ACC112 (cell line): ENCODE measurements around the gene ONECUT1.

Source experiments
- H2AFZ ChIP-seq: fragments of 200-600 bp; sonication (generic); one replicate; pipeline ENCODE4 v1.6.0; 2017; ENCODE audit warnings: antibody characterized with exemption, low read length; ENCODE audit not compliant: unreplicated experiment
- H3K27ac ChIP-seq: fragments of 200-600 bp; sonication (generic); 2 replicates; pipeline ENCODE4 v1.5.1; 2014; ENCODE audit warnings: low read depth, mild to moderate bottlenecking, antibody characterized with exemption, low read length, moderate library complexity
- H3K27me3 ChIP-seq: fragments of 200-600 bp; sonication (generic); 2 replicates; pipeline ENCODE4 v1.6.1; 2014; ENCODE audit warnings: mild to moderate bottlenecking, antibody characterized with exemption, low read length, moderate library complexity, mixed read lengths; ENCODE audit not compliant: insufficient read depth
- H3K36me3 ChIP-seq: fragments of 200-600 bp; sonication (generic); 2 replicates; pipeline ENCODE4 v1.6.1; 2016; ENCODE audit warnings: mild to moderate bottlenecking, antibody characterized with exemption, low read length, moderate library complexity, mixed read lengths; ENCODE audit not compliant: insufficient read depth
- H3K4me1 ChIP-seq: fragments of 200-600 bp; sonication (generic); one replicate; pipeline ENCODE4 v1.6.1; 2016; ENCODE audit warnings: low read length, mixed read lengths; ENCODE audit not compliant: insufficient read depth, unreplicated experiment, control insufficient read depth
- H3K4me3 ChIP-seq: fragments of 200-600 bp; sonication (generic); 2 replicates; pipeline ENCODE4 v1.5.1; 2014; ENCODE audit warnings: mild to moderate bottlenecking, low read depth, low read length
- H3K79me2 ChIP-seq: fragments of 200-600 bp; sonication (generic); one replicate; pipeline ENCODE4 v1.6.0; 2016; ENCODE audit warnings: low read length; ENCODE audit not compliant: control insufficient read depth, unreplicated experiment, insufficient read depth

Gene ONECUT1

DNA sequence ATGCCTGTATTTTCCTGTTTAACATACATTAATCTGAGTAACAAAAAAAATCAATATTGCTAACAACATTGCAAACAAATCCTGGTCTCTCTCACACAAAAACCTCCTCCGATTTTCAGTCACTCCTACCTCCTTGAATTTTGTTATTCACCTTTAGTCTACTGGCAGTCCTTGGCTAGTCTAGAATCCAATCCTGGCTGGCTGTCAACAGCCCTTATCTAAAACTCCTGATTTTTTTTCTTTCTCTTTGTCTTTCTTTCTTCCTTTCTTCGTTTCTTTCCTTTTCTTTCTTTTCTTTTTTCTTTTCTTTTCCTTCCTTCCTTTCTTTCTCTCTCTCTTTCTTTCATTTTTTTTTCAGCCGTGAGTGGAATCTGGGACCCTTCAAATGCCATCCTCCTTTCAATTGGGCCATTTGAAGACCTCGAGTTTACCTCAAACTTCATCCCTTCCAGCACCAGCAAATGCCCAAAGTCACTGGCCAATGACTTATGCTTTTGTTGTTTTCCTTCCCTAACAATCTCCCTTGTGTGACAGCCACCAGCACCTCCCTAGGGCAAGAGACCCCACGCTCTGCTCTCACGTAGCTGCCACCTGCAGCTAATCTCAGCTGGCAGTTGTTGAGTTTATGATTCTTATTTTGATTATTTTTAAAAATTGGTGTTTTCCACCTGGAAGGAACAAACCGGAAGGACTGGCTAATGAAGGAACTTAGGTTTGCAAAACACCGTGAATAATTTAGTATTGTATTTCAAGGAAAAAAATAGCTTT is 6.8 kb upstream of the ONECUT1 start:
- no peaks in the 10 kb centered on the region for H3K79me2 ChIP-seq
- H3K4me3 ChIP-seq = no peak overlapping the region
- no peaks in the 10 kb centered on the region for H3K36me3 ChIP-seq
- H3K4me1 ChIP-seq = no peaks in the 10 kb centered on the region
- H3K27me3 ChIP-seq = peaks cover 100% of the 10 kb centered on the region
- no peak overlapping the region for H2AFZ ChIP-seq
- no peak overlapping the region for H3K27ac ChIP-seq

DNA sequence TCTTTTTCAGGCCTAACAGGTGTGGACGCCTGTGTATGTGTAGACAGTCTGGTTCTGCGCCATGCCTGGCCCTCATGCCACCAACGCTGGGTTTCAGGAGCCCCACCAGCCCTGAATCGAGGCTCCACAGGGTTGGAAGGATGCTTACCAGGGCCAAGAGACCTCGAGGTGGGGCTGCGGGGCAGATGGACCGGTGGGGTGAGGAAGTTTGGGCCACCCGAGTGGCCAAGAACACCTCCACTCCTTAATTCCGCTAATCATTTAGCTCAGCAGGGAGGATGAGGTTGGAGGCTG is 6.0 kb upstream of the ONECUT1 start:
- no peaks in the 10 kb centered on the region for H3K4me1 ChIP-seq

DNA sequence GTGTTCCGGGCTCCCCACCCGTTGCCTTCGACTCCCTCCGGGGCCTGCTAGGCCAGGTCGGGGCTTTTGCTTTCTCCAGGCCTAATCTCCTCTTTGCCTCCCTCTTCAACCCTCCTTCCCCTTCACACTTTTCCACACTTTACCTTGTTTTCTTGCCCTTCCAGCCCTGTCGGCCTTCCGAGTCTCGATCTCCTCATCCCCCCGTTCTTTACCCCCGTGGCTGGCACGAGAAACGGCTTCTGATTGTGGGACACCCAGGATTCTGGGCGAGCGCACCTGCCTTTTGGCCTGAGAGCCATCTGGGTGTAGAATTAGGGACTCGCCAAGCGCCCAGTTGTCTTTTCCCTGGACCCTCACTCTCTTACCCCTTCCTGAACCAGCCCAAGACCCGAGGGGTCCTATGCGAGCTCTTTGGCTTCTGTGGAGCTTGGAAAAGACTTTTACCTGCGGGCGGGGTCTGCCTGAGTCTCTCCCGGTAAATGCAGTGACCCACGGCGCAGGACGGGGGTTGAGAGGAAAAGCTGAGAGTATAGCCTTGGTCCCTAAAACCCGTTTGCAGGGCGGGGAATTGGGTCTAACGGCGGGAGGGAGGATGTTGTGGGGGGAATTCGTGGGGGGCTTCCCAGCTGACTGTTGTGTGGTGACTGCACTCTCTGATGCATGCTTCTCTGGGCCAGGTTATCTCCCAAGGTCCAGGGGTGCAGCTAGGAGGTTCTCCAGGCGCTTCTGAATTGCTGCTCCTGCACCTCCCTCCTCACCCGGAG is 5.5 kb upstream of the ONECUT1 start:
- H2AFZ ChIP-seq = no peak overlapping the region
- H3K27me3 ChIP-seq = peaks cover 100% of the 10 kb centered on the region
- H3K4me1 ChIP-seq = no peaks in the 10 kb centered on the region

More for the DNA sequence above, 6.0 kb upstream of the ONECUT1 start:
- Histone ChIP-seq H3K27me3 (peaks cover 100% of the 10 kb centered on the region), H3K27ac (no peak overlapping the region), H3K4me3 (no peak overlapping the region), H2AFZ (no peak overlapping the region), H3K36me3 (no peaks in the 10 kb centered on the region), H3K79me2 (no peaks in the 10 kb centered on the region)

DNA sequence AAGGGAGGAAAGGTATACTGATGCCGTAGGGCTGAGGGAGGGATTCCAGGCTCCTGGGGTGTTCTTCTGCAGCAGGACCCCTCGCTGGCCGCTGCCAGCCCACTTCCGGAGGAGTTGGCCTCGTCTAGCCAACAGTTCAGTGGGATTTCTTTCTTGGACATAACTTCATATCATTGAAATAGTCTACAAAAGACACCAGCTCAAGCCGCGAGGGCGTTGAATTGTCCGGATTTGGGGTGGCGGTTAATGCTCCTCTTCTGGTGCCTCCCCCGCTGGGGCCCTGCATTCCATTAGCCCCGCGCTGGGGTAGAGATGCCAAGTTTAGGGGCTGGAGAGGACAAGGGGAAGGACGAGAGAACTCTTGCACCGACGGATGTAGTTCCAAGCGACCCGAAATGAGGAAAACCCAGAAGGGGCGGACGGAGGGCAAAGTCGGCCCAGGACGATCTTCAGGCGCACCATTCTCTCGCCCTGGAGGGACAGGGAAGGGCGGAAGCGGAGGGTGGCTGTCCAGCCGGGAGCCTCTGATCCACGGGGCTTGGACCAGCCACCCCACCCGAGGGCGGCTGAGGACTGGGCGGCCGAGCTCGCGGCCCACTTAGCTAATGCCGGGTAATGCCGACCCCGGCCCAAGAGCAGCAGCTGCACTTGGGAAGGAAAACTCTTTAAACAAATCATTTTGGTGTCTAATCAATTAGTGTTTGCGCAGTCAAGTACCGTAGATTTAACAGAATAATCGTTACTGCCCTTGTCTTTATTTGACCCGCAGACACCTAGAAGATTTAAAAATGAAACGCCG is 4.7 kb upstream of the ONECUT1 start:
- Histone ChIP-seq H3K36me3 (no peaks in the 10 kb centered on the region), H3K27ac (no peak overlapping the region), H3K4me3 (no peak overlapping the region), H3K4me1 (no peaks in the 10 kb centered on the region), H3K79me2 (no peaks in the 10 kb centered on the region), H2AFZ (no peak overlapping the region), H3K27me3 (peaks cover 98% of the 10 kb centered on the region)

More for the DNA sequence above, 5.5 kb upstream of the ONECUT1 start:
- Histone ChIP-seq H3K27ac (no peak overlapping the region), H3K4me3 (no peak overlapping the region), H3K36me3 (no peaks in the 10 kb centered on the region), H3K79me2 (no peaks in the 10 kb centered on the region)

DNA sequence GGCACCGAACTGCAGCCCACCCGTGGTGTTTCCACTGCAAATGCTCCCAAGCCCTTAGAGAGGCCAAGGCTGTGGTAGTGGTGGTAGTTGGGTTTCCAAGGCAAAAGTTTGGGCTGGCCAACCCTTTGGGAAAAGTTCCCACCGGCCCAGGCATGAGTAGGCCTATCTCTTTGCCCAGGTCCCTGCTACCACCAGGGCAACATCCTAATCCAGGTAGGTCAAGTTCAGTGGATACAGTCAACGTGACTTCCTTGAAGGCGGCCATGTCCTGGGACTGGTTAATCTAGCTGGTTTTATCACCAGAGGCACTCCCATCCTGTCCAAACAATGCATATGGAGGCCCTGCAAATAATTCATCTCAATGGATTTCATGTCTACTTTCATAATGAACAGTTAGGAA is 1.6 kb upstream of the ONECUT1 start:
- Histone ChIP-seq H3K79me2 (no peaks in the 10 kb centered on the region), H2AFZ (no peak overlapping the region), H3K27ac (no peak overlapping the region), H3K4me3 (no peak overlapping the region), H3K4me1 (no peaks in the 10 kb centered on the region), H3K27me3 (peaks cover 97% of the 10 kb centered on the region), H3K36me3 (no peaks in the 10 kb centered on the region)

DNA sequence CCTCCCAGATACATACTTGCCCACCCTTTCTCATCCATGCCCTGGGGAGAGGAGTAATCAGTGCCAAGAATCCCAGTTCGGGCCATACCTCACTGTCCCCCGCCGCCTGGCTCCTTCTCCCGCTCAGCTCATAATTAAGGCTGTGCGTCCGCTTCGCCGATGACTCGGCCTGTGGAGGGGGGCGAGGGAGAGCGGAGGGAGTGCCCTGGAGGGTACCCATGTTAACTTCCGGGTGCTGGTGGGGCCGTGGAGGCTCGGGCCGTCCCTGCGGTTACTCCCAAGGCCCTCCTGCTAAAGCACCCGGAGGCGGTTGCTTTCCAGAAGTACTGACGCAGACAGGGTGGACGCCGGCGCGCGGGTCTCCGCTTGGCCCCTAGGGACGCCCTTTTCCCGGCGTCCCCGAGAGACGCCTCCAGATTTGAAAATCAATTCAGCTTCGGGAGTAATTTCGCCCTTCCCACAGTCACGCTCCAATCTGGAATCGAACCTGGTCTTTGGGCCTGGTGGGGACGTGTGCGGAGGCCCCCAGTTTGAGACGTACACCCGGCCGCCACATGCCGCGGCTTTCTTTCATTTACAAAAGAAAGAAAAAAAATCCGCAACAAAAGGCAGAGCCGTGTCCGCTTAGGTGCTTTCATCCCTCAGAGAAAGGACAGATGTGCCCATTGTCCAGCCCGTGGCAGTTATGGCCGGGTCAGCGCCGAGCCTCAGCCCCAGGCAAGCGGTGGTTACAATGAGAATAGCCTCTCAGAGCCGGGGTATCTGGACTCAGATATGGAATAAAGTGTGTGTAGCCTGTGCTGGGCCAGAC is 1.0 kb upstream of the ONECUT1 start:
- Histone ChIP-seq H2AFZ (no peak overlapping the region), H3K27me3 (peaks cover 97% of the 10 kb centered on the region), H3K27ac (no peak overlapping the region), H3K36me3 (no peaks in the 10 kb centered on the region), H3K4me1 (no peaks in the 10 kb centered on the region), H3K79me2 (no peaks in the 10 kb centered on the region), H3K4me3 (0 out of 2 replicates have a peak overlapping the region, but pooled peaks have one; percentile 74)

DNA sequence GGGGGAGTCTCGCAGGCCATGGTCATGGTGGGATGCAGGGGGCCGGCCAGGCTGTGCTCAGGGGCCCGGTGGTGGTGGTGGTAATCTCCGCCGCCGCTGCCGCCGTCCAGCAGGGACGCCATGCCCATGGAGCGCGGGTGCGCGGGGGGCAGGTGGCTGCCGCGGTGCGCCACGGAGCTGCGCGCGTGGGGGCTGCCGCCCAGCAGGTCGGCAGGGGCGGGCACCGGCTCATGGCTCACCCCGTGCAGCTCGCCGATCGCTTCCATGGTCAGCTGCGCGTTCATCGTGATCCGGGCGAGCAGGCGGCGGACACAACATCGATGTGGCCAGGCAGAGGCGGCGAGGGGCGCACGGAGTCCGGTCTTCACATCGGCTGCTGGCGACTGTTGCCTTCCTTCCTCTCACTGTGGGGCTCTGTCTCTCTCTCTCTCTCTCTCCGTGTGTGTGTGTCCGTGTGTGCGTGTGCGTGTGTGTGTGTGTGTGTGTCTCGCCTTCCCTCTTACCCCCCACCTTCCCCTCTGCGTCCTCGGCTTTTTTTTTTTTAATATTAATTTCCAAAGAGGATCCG is 451 bp downstream of the ONECUT1 start:
- H3K27ac ChIP-seq = no peak overlapping the region
- peaks cover 97% of the 10 kb centered on the region for H3K27me3 ChIP-seq

DNA sequence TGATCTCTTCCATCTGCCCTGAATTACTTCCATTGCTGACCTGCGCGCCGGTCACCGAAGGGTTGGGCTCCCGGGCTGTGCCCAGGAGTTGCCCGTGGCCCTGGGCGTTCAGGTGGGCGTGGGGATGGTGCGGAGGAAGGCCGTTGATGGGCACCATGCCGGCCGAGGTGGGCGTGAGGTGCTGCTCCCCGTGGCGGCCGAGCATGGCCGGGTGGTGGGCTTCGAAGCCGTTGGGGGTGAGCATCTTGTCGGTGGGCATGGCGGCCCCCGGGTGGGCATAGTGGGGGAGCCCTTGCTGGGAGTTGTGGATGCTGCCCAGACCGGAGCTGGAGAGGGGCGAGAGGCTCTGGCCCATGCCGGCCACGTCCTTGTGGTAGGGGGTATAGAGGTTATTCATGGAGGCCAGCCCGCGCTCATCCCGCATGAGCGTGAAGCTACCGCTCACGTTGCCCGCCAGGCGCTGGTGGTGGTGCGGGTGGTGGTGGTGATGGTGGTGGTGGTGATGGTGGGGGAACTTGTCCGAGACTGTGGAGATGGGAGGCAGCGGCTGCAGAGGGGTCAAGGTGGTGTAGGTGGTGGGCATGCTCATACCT is 1.0 kb downstream of the ONECUT1 start:
- Histone ChIP-seq H3K27me3 (peaks cover 97% of the 10 kb centered on the region), H3K4me1 (no peaks in the 10 kb centered on the region), H3K27ac (no peak overlapping the region), H3K79me2 (no peaks in the 10 kb centered on the region), H3K36me3 (no peaks in the 10 kb centered on the region), H3K4me3 (peak overlapping the region; percentile 74; the same call in 1 of the 2 replicates), H2AFZ (no peak overlapping the region)

More for the DNA sequence above, 451 bp downstream of the ONECUT1 start:
- H3K4me1 ChIP-seq = no peaks in the 10 kb centered on the region
- no peak overlapping the region for H2AFZ ChIP-seq
- peak overlapping the region; percentile 74 for H3K4me3 ChIP-seq
- H3K36me3 ChIP-seq = no peaks in the 10 kb centered on the region
- H3K79me2 ChIP-seq = no peaks in the 10 kb centered on the region

DNA sequence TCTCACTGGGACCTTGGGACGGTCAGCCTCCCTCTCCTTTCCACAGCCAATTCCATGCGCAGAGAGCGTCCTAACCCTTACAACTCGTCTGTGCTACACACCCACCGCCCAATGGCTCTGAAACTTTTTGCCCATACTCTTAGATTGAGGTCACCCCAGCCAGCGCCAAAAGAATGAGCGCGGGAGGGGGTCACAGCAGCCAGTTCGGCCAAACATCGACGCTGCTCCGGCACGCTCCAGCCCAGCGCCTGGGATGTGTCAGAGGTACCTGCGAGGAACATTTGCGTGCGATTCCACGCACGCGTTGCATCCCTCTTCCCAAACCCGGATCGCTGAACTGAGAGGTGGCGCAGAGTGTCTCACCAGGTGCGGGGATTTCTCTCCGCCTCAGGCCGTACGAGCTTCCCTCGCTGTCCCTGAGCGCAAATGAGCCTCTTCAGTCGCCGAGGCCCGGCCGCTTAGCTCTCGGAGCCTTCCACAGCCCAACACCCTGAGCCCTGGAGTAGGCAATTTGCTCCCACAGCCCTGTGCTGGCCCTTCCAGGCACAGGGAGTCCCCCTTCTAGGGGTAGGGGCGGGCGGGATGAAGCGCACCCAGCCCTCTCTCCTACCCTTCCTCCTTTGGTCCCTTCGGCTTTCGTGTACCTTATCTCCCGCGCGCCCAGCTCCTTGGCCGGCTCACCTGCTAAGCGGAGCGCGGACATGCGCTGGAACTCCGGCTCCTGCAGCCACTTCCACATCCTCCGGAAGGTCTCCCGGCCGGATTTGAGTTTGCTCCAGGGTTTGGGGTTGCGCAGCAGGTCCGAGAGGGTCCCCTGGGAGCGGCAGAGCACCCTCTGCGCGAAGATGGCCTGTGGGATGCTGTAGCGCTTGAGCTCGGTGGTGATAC is 1.8 kb downstream of the ONECUT1 start:
- no peaks in the 10 kb centered on the region for H3K79me2 ChIP-seq
- H2AFZ ChIP-seq = no peak overlapping the region
- H3K4me3 ChIP-seq = no peak overlapping the region
- no peak overlapping the region for H3K27ac ChIP-seq
- peaks cover 97% of the 10 kb centered on the region for H3K27me3 ChIP-seq
- no peaks in the 10 kb centered on the region for H3K36me3 ChIP-seq
- no peaks in the 10 kb centered on the region for H3K4me1 ChIP-seq
